Sigmoid colon (tissue), 4 donors: ENCODE data around the gene CAPN13.

Experiments used
- EP300 ChIP-seq, 4 donors: sonication (generic); formaldehyde crosslinking; IDR thresholded peaks; one replicate each; pipeline ENCODE4 v1.6.1; 2017; ENCODE audit warnings: antibody characterized with exemption in 4 of 4
- POLR2A ChIP-seq, 2 donors: fragments of 450-650 bp; IDR thresholded peaks; one replicate each; pipeline ENCODE4 v1.6.1; 2016; ENCODE audit warnings: antibody characterized with exemption in 2 of 2, mild to moderate bottlenecking in 2 of 2, moderate library complexity in 2 of 2

DNA sequence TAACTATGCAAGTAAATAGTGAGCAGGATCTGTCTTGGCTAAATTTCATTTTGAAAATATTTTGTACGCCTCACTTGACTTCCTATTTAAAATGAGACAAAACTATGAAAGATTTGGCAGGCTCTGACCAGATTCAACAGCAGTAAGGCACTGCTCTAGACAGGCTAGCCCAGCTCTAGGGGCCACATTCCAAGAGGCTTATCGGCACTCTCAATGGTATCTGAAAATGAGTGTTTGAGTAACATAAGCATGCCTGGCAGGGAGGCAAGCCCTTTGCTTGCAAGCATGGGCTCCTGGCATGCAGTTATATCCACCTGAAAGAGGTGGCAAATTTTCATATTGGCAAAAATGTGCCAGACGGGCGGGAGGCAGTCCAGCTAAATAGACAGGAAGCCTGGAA is 10.5 kb downstream of the CAPN13 start:
- TF ChIP-seq EP300 (IDR thresholded peaks at IDR 0.05) (no peak), POLR2A (IDR thresholded peaks at IDR 0.05) (no peak)
